ENCODE data around the gene DDX1. TPM values are rescaled to one million over a fixed set of nuclear protein-coding genes. Genes with fewer than 3 reads are reported as not detected.

DDX1 gene
- total and polyA plus RNA-seq, 2 donors (not counting 3 experiments of a cell fraction or from before 2014, with no cell fraction given) = 41.2 to 117 TPM

DNA sequence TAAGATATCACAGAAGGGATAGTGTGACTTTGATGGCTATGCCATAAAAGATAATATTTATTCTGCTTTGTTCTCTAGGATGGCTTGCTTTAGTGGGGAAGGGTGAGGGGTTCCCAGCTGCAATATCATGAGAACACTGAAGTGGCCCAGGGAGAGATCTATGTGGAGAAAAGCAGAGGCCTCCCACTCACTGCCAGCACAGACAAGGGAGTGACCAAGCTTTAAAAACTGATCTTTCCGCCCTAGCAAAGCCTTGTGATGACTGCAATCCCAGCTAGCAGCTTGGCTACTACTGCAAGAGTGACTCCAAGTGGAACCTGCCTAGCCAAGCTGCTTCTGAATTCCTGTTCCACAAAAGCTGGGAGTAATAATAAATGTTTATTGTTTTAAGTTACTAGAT is 7.8 kb upstream of the DDX1 start:
- no peak overlapping the region for H3K27ac ChIP-seq (ENCODE audit: insufficient read depth, low read depth, low read length)
- no peak overlapping the region for H2AFZ ChIP-seq (ENCODE audit: low read depth, low read length)
- FAIRE-seq (no peak), DNase-seq (ENCODE audit: low read depth, low spot score) (no peak)
- TF ChIP-seq CTCF (IDR thresholded peaks at IDR 0.05; ENCODE audit: extremely low read depth in 1 of 2, insufficient read depth in 1 of 2, low read depth in 1 of 2, low read length in 2 of 2) (no peak), FOS (IDR thresholded peaks at IDR 0.05; ENCODE audit: borderline replicate concordance, insufficient read depth, low read length) (no peak), POLR2AphosphoS5 (IDR thresholded peaks at IDR 0.05; ENCODE audit: insufficient read depth, low read depth, low read length) (no peak), EZH2 (IDR thresholded peaks at IDR 0.05; ENCODE audit: borderline replicate concordance, low read depth, low read length, severe bottlenecking) (no peak), MYC (IDR thresholded peaks at IDR 0.05; ENCODE audit: low read depth, low read length) (no peak), JUN (IDR thresholded peaks at IDR 0.05; ENCODE audit: borderline replicate concordance, insufficient read depth, insufficient read length, low read depth) (no peak), MAX (IDR thresholded peaks at IDR 0.05; ENCODE audit: insufficient read depth, insufficient read length) (no peak), POLR2A (IDR thresholded peaks at IDR 0.05; ENCODE audit: low read depth, low read length) (no peak), GATA2 (IDR thresholded peaks at IDR 0.05; ENCODE audit: insufficient read depth, insufficient read length, low read depth, low read length) (no peak)
- no peak overlapping the region for H3K4me3 ChIP-seq (replicated peaks in 1 of 3; ENCODE audit: insufficient read depth in 1 of 3, low read depth in 1 of 3, low read length in 3 of 3)
- H3K27me3 ChIP-seq (ENCODE audit: control insufficient read depth in 2 of 2, insufficient read depth in 2 of 2, low read length in 2 of 2) = no peaks in the 10 kb centered on the region
- no peaks in the 10 kb centered on the region for H3K9me3 ChIP-seq (replicated peaks; ENCODE audit: control insufficient read depth, insufficient read depth, low read length)
- POLR2A ChIA-PET = no interaction called here
- no peaks in the 10 kb centered on the region for H4K20me1 ChIP-seq (replicated peaks; ENCODE audit: control insufficient read depth, extremely low read depth, insufficient read depth, low read length)
- H3K9ac ChIP-seq (replicated peaks; ENCODE audit: extremely low read depth, insufficient read depth, low read length) = no peak overlapping the region
- H3K79me2 ChIP-seq (ENCODE audit: control insufficient read depth, insufficient read depth, low read length) = no peaks in the 10 kb centered on the region
- no peaks in the 10 kb centered on the region for H3K36me3 ChIP-seq (ENCODE audit: control insufficient read depth in 2 of 2, extremely low read depth in 1 of 2, insufficient read depth in 2 of 2, low read length in 2 of 2)
- dilution Hi-C loops (cut with MboI; ENCODE audit: extremely low pct_ligation_motif_present, low sequenced_read_pairs) (no loop called here), intact Hi-C loops (cut with micrococcal nuclease) (no loop called here)
- BruUV-seq (replicated peaks) = no TSS peak
- peaks cover 19% of the 10 kb centered on the region for H3K4me1 ChIP-seq (ENCODE audit: control insufficient read depth, extremely low read depth, insufficient read depth, low read length)
- no peak overlapping the region for H3K4me2 ChIP-seq (ENCODE audit: insufficient read depth, low read length)
- CTCF ChIA-PET = no interaction called here
- H3K9me1 ChIP-seq (replicated peaks; ENCODE audit: control insufficient read depth, extremely low read depth, insufficient read depth, low read length) = no peaks in the 10 kb centered on the region

Data from endothelial cell of umbilical vein (primary cell).